Measurements from ENCODE around the gene PHACTR1. TPM values are rescaled to one million over a fixed set of nuclear protein-coding genes. Genes with fewer than 3 reads are reported as not detected.

Gene PHACTR1
- total RNA-seq, 1 experiment from 2014 or later, result 0.14 TPM

DNA sequence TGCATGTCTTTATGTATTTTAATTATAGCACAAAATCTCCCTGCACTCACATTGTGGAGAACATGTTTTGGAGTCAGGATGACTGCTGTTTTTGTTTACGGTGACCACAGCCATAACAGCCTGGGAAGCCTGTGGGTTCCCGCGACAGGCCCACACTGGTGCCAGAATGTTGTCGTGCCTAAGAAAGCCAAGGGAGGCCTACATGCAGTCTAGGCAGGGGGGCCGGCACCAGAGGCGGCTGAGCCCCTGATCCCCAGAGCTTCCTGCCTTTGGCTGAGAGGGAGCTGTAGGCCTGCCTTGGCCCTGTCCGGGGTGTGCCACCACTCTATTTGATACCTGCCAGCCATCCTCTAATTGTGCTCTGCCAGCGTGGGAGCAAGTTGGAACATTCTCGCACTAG lies 565.1 kb downstream of the PHACTR1 start:
- Histone ChIP-seq H3K4me1 (no peaks in the 10 kb centered on the region), H3K27ac (no peak overlapping the region), H3K4me3 (no peak overlapping the region), H3K36me3 (no peaks in the 10 kb centered on the region), H3K9me3 (replicated peaks) (no peaks in the 10 kb centered on the region), H3K27me3 (no peaks in the 10 kb centered on the region)
- DNase-seq, result no peak

DNA sequence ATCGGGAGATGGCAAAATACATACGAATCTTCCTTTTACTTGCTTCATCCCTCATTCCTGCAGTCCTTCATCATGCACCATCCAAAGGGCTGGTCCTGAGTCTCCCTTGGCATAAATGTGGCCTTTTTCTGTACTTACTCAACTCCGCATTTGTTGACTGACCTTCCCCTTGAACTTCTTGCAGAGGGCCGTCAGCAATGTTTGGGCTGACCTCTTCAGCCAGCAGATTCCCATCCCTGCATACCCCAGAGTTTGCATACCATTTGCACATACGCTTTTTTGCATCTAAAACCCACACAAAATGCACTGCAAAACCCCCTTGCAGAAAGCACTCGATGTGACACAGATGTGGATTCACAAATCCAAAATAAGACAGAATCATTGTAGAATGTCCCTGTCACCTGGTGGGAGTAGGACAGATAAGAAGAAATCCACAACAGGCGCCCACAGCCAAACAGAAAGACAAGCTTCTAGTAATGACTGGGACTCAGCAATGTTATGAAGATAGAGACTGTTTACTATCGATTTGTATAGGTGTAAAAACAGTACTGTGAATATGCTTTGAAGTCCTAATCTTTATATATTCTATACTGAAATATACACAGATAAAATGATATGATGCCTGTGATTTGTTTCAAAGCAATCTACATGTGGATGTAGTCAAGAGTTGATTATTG lies 566.0 kb downstream of the PHACTR1 start:
- Histone ChIP-seq H3K27me3 (no peaks in the 10 kb centered on the region), H3K4me1 (no peaks in the 10 kb centered on the region), H3K4me3 (no peak overlapping the region), H3K9me3 (replicated peaks) (no peaks in the 10 kb centered on the region), H3K27ac (no peak overlapping the region), H3K36me3 (no peaks in the 10 kb centered on the region)
- DNase-seq, result no peak

DNA sequence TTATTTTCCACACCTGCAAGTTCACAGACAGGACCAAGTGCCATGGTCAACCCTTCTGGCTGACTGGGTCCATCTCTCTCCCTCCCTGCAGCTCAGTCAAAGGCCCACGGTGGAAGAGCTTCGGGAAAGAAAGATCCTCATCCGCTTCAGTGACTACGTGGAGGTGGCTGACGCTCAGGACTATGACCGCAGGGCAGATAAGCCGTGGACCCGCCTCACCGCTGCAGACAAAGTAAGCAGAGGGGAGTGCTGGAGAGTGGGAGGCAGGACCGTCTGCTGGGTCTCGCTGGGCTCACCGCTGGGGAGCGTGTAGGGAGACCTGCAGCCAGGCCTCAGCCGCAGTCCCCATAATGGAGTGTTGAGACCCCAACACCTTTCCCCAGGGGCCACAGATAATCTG lies 566.8 kb downstream of the PHACTR1 start:
- no peak overlapping the region for H3K4me3 ChIP-seq
- H3K27me3 ChIP-seq, result no peaks in the 10 kb centered on the region
- H3K9me3 ChIP-seq (replicated peaks), result no peaks in the 10 kb centered on the region
- no peaks in the 10 kb centered on the region for H3K4me1 ChIP-seq
- H3K27ac ChIP-seq, result no peak overlapping the region
- no peaks in the 10 kb centered on the region for H3K36me3 ChIP-seq
- no peak for DNase-seq

DNA sequence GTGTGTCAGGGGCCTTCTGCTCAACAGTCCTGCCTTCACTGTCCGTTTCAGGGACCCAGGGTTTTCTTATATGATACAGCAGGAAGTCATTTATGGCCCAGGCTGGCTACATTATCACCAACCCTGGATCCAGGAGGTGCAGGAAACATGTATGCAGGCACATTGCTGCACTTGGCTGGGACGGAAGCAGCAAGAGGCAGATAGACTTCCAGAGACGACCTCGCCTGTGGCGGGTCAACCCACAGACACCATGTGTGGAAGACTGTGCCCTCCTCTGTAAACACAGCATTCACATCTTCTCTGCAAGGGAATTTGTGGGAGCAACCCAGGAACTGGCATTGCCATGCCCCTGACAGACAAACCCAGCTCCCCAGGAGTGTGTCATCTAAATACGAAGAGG lies 568.1 kb downstream of the PHACTR1 start:
- H3K27me3 ChIP-seq, result no peaks in the 10 kb centered on the region
- no peak for DNase-seq
- no peaks in the 10 kb centered on the region for H3K36me3 ChIP-seq
- no peaks in the 10 kb centered on the region for H3K9me3 ChIP-seq (replicated peaks)
- no peak overlapping the region for H3K4me3 ChIP-seq
- H3K27ac ChIP-seq, result no peak overlapping the region
- H3K4me1 ChIP-seq, result no peaks in the 10 kb centered on the region

DNA sequence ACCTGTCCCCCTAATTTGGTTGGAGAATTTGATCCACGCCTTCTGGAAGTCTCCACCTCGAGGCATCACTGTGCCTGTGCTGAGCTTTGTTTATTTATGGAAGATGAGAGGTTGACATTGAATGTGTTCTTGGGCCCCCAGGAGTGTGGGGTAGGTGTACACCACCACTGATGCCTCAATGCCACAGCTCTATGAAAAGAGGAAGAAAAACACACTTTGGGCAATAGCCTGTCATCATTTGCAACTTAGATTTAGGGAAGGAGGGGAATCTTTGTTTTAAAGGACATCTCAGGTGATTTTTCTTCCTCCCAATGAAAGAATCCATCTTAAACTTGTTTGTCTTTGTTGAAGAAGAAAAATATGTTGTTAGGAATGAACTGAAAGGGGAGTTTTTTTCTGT lies 569.1 kb downstream of the PHACTR1 start:
- H3K4me3 ChIP-seq, result no peak overlapping the region
- no peaks in the 10 kb centered on the region for H3K36me3 ChIP-seq
- H3K4me1 ChIP-seq, result no peaks in the 10 kb centered on the region
- H3K27ac ChIP-seq, result no peak overlapping the region
- H3K9me3 ChIP-seq (replicated peaks), result no peaks in the 10 kb centered on the region
- H3K27me3 ChIP-seq, result no peaks in the 10 kb centered on the region
- DNase-seq, result no peak

DNA sequence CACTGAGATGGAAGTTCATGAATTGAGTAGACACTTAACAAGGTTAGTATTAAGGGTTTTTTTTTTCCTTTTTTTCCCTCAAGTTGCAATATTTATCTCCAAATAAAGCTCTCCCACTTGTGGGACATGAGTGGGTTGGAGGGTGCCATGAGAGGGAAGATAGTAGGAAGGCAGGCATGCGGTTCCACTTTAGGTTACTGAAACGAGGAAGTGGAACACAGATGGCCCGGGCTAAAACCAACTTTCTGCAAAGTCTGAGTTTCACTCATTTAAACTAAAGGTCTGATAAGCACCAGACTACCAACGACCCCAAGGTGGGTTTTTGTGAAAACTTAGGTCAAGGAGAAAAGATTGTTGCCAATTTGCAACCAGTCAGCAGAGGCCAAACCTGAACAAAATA lies 569.6 kb downstream of the PHACTR1 start:
- no peaks in the 10 kb centered on the region for H3K4me1 ChIP-seq
- DNase-seq, result no peak
- no peaks in the 10 kb centered on the region for H3K36me3 ChIP-seq
- no peaks in the 10 kb centered on the region for H3K27me3 ChIP-seq
- H3K4me3 ChIP-seq, result no peak overlapping the region
- H3K9me3 ChIP-seq (replicated peaks), result no peaks in the 10 kb centered on the region
- H3K27ac ChIP-seq, result no peak overlapping the region

DNA sequence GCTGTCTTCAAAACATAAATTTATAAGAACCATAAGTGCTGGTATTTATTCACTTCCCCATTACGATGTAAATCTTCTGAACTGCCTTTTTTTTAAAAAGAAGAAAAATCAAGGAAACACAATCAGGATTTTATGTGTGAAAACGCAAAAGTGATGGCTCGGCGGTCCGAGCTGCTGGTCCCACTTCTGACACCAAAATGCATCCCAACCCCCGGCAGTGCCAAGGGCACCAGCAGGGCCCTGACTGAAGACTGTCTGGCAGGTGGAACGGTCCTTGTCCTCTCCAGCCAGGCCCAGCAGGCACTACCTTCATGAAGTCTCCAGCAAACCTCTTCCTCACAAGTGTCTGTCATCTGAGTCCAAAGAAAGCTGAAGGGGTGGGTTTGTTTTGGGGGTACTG lies 570.5 kb downstream of the PHACTR1 start:
- no peak overlapping the region for H3K4me3 ChIP-seq
- H3K36me3 ChIP-seq, result no peaks in the 10 kb centered on the region
- no peak for DNase-seq
- H3K27me3 ChIP-seq, result no peaks in the 10 kb centered on the region
- H3K9me3 ChIP-seq (replicated peaks), result no peaks in the 10 kb centered on the region
- H3K27ac ChIP-seq, result no peak overlapping the region
- H3K4me1 ChIP-seq, result no peaks in the 10 kb centered on the region

DNA sequence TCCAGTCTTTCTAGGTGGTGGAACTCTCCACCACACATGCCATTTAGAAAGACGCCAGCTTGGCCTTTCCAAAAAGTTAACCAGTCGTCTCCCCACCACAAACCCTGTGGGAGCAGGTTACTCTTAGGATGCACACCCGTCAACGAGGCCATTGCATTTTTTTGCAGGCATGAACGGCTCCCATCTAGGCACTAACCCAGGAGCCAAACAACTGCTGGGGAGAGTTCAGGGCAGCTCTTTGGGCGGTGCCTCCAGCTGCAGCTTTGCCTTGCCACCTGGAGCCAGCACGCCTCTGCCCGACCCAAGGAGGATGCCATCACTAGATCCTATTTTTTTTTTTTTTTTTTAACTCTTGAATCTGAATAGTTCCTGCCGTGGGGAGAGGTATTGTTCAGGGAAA lies 571.9 kb downstream of the PHACTR1 start:
- H3K4me1 ChIP-seq, result no peaks in the 10 kb centered on the region
- no peak for DNase-seq
- no peak overlapping the region for H3K27ac ChIP-seq
- no peaks in the 10 kb centered on the region for H3K27me3 ChIP-seq
- no peaks in the 10 kb centered on the region for H3K9me3 ChIP-seq (replicated peaks)
- no peak overlapping the region for H3K4me3 ChIP-seq
- H3K36me3 ChIP-seq, result no peaks in the 10 kb centered on the region

DNA sequence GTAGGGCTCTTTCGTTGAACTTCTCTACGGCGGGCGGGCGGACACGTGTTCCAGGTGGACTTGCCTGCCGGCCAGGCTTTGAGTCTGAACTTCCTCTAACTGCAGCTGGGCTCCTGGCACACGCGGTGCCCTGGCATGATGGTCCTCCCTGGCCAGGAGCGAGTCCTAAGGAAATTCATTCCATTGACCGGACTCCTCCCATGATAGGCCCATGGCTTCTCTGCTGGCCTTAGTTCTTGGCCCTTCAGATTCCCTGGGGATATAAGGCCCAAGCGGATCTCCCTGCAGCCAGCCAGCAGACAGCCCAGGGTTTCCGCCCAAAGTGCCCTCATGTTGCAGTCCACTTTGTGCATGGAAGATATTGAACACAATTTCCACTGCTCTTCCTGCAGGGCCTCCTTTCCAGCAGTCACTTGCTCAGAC lies 572.4 kb downstream of the PHACTR1 start:
- H3K4me1 ChIP-seq, result no peaks in the 10 kb centered on the region
- H3K9me3 ChIP-seq (replicated peaks), result no peaks in the 10 kb centered on the region
- no peaks in the 10 kb centered on the region for H3K36me3 ChIP-seq
- H3K4me3 ChIP-seq, result no peak overlapping the region
- no peak overlapping the region for H3K27ac ChIP-seq
- DNase-seq, result no peak
- H3K27me3 ChIP-seq, result no peaks in the 10 kb centered on the region

DNA sequence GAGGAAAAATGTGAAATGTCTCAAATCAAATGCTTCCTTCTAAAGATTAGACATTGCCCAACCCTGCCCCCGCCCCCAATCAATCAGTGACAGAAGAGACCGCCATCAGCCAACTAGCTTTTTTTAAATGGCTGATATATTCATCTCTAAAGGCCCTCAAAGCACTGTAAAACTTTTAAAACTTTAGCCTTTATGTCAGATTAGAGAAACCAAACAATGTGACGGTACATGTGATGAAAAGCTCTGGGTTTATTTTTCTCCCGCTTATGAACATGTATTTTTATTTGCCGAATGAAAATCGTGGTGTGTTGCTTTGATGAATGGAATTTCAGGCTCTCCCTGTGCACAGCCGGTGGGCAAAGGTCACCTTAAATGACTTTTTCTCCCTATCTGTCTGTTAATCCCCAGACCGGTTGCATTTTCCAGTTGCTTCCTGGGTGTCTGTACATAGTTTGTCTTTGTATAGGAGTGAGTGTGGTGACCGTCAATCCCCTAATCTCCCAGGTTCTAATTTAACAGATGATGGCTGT lies 573.3 kb downstream of the PHACTR1 start:
- H3K36me3 ChIP-seq, result no peaks in the 10 kb centered on the region
- no peaks in the 10 kb centered on the region for H3K9me3 ChIP-seq (replicated peaks)
- no peak overlapping the region for H3K27ac ChIP-seq
- no peaks in the 10 kb centered on the region for H3K4me1 ChIP-seq
- H3K4me3 ChIP-seq, result no peak overlapping the region
- no peak for DNase-seq
- no peaks in the 10 kb centered on the region for H3K27me3 ChIP-seq

DNA sequence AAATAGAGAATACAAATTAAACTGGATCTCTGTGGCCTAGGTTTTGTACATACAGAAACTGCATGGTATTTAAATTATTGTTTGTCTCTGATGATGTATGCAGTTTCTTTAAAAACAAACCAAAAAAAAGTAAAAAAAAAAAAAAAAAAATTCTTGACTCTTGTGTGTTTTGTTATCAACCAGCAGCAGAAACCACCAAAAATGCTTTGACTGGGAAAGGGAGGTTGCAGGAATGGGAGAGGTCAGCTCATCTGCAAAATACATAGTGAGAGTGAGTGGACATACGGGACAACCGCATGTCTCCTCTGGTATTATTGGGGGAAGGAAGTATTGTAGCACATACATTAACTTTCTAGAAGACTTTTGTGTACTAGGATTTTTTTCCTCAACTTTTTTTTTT lies 573.8 kb downstream of the PHACTR1 start:
- H3K9me3 ChIP-seq (replicated peaks), result no peaks in the 10 kb centered on the region
- no peaks in the 10 kb centered on the region for H3K36me3 ChIP-seq
- no peaks in the 10 kb centered on the region for H3K27me3 ChIP-seq
- DNase-seq, result no peak
- H3K27ac ChIP-seq, result no peak overlapping the region
- H3K4me1 ChIP-seq, result no peaks in the 10 kb centered on the region
- H3K4me3 ChIP-seq, result no peak overlapping the region

DNA sequence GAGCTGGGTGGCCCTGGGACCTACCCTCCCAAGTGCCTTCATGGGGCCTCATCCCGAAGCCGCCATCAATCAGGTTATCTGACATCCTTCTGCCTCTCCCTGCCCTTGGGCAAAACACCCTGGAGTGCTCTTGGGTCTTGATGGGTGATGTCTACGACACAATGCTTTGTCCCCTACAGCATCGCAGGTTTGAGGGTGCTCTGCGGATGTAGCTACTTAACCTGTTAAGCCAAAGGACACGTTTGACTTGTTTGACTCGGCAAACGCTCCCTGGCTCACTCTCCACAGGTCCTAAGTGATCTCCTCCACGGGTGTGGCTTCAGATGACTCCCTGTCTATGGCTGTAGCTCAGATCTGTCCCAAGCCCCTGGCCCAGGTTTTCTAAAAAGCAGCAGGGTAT lies 576.2 kb downstream of the PHACTR1 start:
- H3K36me3 ChIP-seq, result no peaks in the 10 kb centered on the region
- H3K9me3 ChIP-seq (replicated peaks), result no peaks in the 10 kb centered on the region
- H3K27ac ChIP-seq, result no peak overlapping the region
- H3K27me3 ChIP-seq, result no peaks in the 10 kb centered on the region
- H3K4me3 ChIP-seq, result no peak overlapping the region
- H3K4me1 ChIP-seq, result no peaks in the 10 kb centered on the region
- no peak for DNase-seq

DNA sequence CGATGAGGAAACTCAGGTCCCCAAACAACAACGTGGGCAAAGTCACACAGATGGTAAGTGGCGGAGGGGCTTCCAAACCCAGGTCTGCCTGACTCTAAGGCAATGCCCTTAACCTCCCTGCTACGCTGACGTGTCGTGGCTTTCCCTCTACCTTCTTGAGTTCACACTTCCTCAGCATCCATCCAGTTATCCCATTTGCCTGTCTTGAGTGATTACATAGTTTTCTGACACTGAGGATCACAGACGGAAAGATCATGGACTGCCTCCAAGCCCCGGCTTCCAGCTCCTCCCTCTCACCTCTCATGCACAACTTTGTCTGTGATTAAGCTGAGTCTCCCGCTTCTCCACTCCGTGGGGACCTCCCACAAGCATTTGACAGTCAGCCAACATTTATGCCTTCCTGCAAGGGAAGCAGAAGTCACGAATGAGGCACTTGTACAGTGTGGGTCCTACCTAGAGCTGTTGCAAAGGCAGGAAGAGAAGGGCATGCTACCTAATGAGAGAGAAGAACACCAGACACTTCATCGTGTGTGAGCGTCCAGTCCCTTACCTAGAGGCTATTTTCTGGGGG lies 578.0 kb downstream of the PHACTR1 start:
- DNase-seq, result no peak
- no peak overlapping the region for H3K27ac ChIP-seq
- H3K36me3 ChIP-seq, result no peaks in the 10 kb centered on the region
- H3K4me1 ChIP-seq, result no peaks in the 10 kb centered on the region
- no peaks in the 10 kb centered on the region for H3K9me3 ChIP-seq (replicated peaks)
- no peaks in the 10 kb centered on the region for H3K27me3 ChIP-seq
- no peak overlapping the region for H3K4me3 ChIP-seq

DNA sequence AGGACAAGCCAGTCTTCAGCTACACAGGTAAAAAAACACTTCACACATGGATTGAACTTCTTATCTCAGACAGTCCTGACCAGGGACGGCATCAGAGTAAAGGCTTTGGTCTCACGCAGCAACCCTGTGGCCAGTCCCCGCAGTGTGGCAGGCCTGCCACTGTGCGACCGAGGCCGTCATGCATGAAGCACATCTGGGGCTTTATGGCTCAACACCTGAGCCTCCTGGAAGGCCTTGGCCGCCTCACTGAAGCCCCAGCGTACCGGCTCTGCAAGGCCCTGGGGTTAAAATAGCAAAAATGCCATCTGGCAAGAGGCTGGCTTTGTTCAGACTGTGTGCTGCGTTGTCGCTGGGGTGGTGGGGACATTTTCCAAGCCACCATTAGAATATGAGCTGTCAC lies 579.0 kb downstream of the PHACTR1 start:
- H3K4me1 ChIP-seq, result no peaks in the 10 kb centered on the region
- H3K27me3 ChIP-seq, result no peaks in the 10 kb centered on the region
- no peak overlapping the region for H3K27ac ChIP-seq
- no peaks in the 10 kb centered on the region for H3K9me3 ChIP-seq (replicated peaks)
- no peaks in the 10 kb centered on the region for H3K36me3 ChIP-seq
- H3K4me3 ChIP-seq, result no peak overlapping the region
- DNase-seq, result no peak

DNA sequence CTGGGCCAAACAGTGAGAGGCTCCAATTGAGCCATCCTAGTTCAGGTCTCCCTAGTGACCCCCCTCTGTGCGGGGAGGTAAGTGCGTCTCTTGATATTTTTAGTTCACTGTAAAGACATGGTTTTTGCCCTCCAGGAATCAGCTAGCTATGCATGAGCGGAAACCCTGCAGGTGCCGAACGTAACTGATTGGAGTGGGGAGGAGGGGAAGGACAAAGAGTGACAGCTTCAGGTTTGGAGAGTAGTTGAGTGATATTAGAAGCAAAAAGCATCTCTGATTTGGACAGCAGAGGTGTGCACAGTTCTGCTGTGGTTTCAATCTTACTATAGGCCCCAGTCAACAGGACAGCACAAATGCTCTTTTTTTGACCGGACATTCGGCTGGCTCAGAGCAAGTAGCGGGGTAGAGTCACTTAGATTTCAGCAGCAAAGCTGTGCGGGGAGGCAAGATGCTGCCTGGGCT lies 580.0 kb downstream of the PHACTR1 start:
- no peak overlapping the region for H3K4me3 ChIP-seq
- no peaks in the 10 kb centered on the region for H3K36me3 ChIP-seq
- no peaks in the 10 kb centered on the region for H3K4me1 ChIP-seq
- no peaks in the 10 kb centered on the region for H3K9me3 ChIP-seq (replicated peaks)
- no peak overlapping the region for H3K27ac ChIP-seq
- no peaks in the 10 kb centered on the region for H3K27me3 ChIP-seq
- no peak for DNase-seq

DNA sequence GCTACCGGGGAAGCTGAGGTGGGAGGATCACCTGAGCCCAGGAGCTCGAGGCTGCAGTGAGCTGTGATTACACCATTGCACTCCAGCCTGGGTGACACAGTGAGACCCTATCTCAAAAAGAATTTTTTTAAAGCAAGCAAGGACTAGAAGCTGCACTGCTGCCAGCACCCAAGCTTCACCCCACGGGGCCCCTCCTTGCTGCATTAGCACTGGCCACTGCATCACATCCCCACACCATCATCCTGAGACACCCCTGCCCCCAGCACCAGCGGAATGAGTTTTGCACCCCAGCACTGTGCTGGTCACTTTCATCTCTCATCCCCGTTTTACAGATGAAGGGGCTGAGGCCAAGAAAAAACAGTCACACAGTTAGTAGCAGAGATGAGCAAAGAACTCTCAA lies 580.8 kb downstream of the PHACTR1 start:
- H3K4me3 ChIP-seq, result no peak overlapping the region
- H3K36me3 ChIP-seq, result no peaks in the 10 kb centered on the region
- H3K9me3 ChIP-seq (replicated peaks), result no peaks in the 10 kb centered on the region
- H3K4me1 ChIP-seq, result no peaks in the 10 kb centered on the region
- no peaks in the 10 kb centered on the region for H3K27me3 ChIP-seq
- H3K27ac ChIP-seq, result no peak overlapping the region
- DNase-seq, result no peak

Measured in SJCRH30 (cell line).